ENCODE measurements around the gene SIAE. TPM values are rescaled to one million over a fixed set of nuclear protein-coding genes. Genes with fewer than 3 reads are reported as not detected.
A peak's percentile ranks its signal among the peaks of the same experiment; 100 is the strongest.

SIAE gene
- total and polyA plus RNA-seq, 9 donors: 4.9 to 10.0 (median 6.2) TPM

DNA sequence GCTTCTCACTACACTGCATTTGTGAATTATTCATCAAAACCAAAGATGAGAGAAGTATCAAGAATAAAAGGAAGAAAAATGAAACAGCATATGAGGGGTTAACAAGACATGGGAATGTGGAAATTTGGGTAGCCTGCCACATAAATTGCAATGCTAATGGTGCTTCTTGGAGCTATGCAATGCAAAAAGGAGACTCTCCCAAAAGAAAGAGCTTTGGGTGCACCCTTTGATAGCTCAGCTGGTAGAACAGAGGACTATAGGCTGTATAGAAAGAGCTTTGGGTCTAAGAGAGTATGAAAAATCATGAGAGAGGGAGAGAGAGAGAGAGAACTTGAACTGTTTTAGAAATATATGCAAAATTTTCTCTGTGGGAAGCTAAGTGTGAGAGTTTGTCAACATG lies 26.5 kb upstream of the SIAE start:
- Histone ChIP-seq H3K27me3 (ENCODE audit: control insufficient read depth, insufficient read depth, low read length) (no peaks in the 10 kb centered on the region), H3K4me1 (ENCODE audit: control insufficient read depth, insufficient read depth, low read length) (no peaks in the 10 kb centered on the region), H3K36me3 (ENCODE audit: control insufficient read depth, insufficient read depth, low read length) (no peaks in the 10 kb centered on the region), H3K9me3 (replicated peaks; ENCODE audit: control insufficient read depth, low read depth, low read length) (no peaks in the 10 kb centered on the region), H3K4me3 (ENCODE audit: low read length) (no peak overlapping the region), H3K27ac (ENCODE audit: low read length) (no peak overlapping the region)
- DNase-seq: no peak

GRCh38 chr11:124699547-124699946 lies 26.0 kb upstream of the SIAE start:
- Histone ChIP-seq H3K9me3 (replicated peaks; ENCODE audit: control insufficient read depth, low read depth, low read length) (no peaks in the 10 kb centered on the region), H3K4me3 (ENCODE audit: low read length) (no peak overlapping the region), H3K27me3 (ENCODE audit: control insufficient read depth, insufficient read depth, low read length) (no peaks in the 10 kb centered on the region), H3K27ac (ENCODE audit: low read length) (no peak overlapping the region), H3K4me1 (ENCODE audit: control insufficient read depth, insufficient read depth, low read length) (no peaks in the 10 kb centered on the region), H3K36me3 (ENCODE audit: control insufficient read depth, insufficient read depth, low read length) (no peaks in the 10 kb centered on the region)
- DNase-seq: no peak
- WGBS (ENCODE audit: insufficient coverage): no CpG with 5 or more reads among the region's 1 CpG

DNA sequence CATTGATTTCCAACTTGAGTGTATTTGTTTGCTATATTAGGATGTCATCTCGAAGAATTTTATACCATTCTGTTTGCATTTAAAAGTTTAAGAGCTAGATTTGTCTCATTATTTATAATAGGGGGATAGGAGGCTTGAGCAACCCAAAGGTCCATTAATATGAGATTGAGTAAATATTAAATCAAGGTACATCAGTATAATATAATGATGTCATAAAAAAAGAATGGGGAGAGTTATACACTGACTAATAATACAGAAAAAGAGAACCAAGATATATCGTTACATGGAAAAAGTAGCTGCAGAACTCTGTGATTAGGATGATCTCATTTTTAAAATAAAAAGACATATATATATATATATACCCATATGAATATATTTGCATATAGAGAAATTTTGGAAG lies 19.6 kb upstream of the SIAE start:
- H3K4me3 ChIP-seq (ENCODE audit: low read length): no peak overlapping the region
- H3K9me3 ChIP-seq (replicated peaks; ENCODE audit: control insufficient read depth, low read depth, low read length): no peaks in the 10 kb centered on the region
- H3K4me1 ChIP-seq (ENCODE audit: control insufficient read depth, insufficient read depth, low read length): no peaks in the 10 kb centered on the region
- no peak overlapping the region for H3K27ac ChIP-seq (ENCODE audit: low read length)
- no peak for DNase-seq
- H3K36me3 ChIP-seq (ENCODE audit: control insufficient read depth, insufficient read depth, low read length): no peaks in the 10 kb centered on the region
- H3K27me3 ChIP-seq (ENCODE audit: control insufficient read depth, insufficient read depth, low read length): no peaks in the 10 kb centered on the region
- WGBS (ENCODE audit: insufficient coverage): no CpG with 5 or more reads among the region's 2 CpGs

- Histone ChIP-seq H3K27ac (ENCODE audit: low read length) (no peak overlapping the region), H3K27me3 (ENCODE audit: control insufficient read depth, insufficient read depth, low read length) (no peaks in the 10 kb centered on the region), H3K4me3 (ENCODE audit: low read length) (no peak overlapping the region), H3K36me3 (ENCODE audit: control insufficient read depth, insufficient read depth, low read length) (no peaks in the 10 kb centered on the region), H3K4me1 (ENCODE audit: control insufficient read depth, insufficient read depth, low read length) (no peaks in the 10 kb centered on the region), H3K9me3 (replicated peaks; ENCODE audit: control insufficient read depth, low read depth, low read length) (peaks cover 12% of the 10 kb centered on the region)
- no CpG with 5 or more reads among the region's 1 CpG for WGBS (ENCODE audit: insufficient coverage)
- no peak for DNase-seq
These were observed 8.9 kb upstream of the SIAE start for GRCh38 chr11:124682443-124682842.

DNA sequence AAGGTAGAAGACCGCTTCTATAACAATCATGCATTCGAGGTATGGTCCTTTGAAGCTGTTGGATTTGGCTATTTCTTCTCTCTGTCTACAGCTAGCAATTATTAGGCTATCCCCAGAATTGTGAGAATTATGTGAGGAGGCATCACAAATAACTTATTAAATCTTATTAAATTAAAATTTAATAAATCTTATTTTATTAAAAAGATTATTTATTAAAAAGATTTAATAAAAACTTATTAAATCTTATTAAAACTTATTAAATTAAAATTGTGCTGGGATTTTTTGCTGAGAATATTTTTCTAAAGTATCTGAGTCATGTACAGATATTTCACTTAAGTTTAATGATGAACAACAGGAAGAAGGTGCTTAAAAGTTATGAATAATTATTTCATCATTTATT lies 7.9 kb upstream of the SIAE start:
- Histone ChIP-seq H3K27ac (ENCODE audit: low read length) (no peak overlapping the region), H3K9me3 (replicated peaks; ENCODE audit: control insufficient read depth, low read depth, low read length) (peaks cover 12% of the 10 kb centered on the region), H3K36me3 (ENCODE audit: control insufficient read depth, insufficient read depth, low read length) (no peaks in the 10 kb centered on the region), H3K4me3 (ENCODE audit: low read length) (no peak overlapping the region), H3K27me3 (ENCODE audit: control insufficient read depth, insufficient read depth, low read length) (no peaks in the 10 kb centered on the region), H3K4me1 (ENCODE audit: control insufficient read depth, insufficient read depth, low read length) (no peaks in the 10 kb centered on the region)
- no peak for DNase-seq
- no CpG with 5 or more reads among the region's 2 CpGs for WGBS (ENCODE audit: insufficient coverage)

GRCh38 chr11:124678416-124678815 lies 4.9 kb upstream of the SIAE start:
- H3K4me3 ChIP-seq (ENCODE audit: low read length): no peak overlapping the region
- peaks cover 9% of the 10 kb centered on the region for H3K4me1 ChIP-seq (ENCODE audit: control insufficient read depth, insufficient read depth, low read length)
- peaks cover under 1% of the 10 kb centered on the region for H3K27me3 ChIP-seq (ENCODE audit: control insufficient read depth, insufficient read depth, low read length)
- no peak overlapping the region for H3K27ac ChIP-seq (ENCODE audit: low read length)
- 100% methylated on average over 1 of the region's 5 CpGs for WGBS (ENCODE audit: insufficient coverage)
- peaks cover 10% of the 10 kb centered on the region for H3K9me3 ChIP-seq (replicated peaks; ENCODE audit: control insufficient read depth, low read depth, low read length)
- DNase-seq: no peak
- H3K36me3 ChIP-seq (ENCODE audit: control insufficient read depth, insufficient read depth, low read length): no peaks in the 10 kb centered on the region

DNA sequence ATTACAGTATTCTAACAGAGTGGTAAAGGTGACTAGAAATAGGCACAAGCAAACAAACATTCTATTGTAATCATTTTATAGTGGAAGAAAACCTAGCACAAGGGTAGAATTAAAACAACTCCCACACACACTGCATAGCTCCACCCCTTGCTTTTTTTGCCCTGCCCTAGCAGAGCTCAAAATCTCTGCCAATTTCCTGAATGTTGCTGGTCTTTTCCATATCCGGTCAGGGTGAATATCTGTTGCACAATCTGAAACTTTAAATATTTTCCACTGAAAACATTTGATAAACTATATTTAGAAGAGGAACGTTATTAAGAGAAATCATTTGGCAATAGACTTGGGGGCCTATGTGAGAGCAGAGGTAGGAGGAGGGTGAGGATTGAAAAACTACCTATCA lies 2.8 kb upstream of the SIAE start:
- Histone ChIP-seq H3K4me1 (ENCODE audit: control insufficient read depth, insufficient read depth, low read length) (peaks cover 16% of the 10 kb centered on the region), H3K36me3 (ENCODE audit: control insufficient read depth, insufficient read depth, low read length) (no peaks in the 10 kb centered on the region), H3K9me3 (replicated peaks; ENCODE audit: control insufficient read depth, low read depth, low read length) (no peaks in the 10 kb centered on the region), H3K27ac (ENCODE audit: low read length) (no peak overlapping the region), H3K4me3 (ENCODE audit: low read length) (no peak overlapping the region), H3K27me3 (ENCODE audit: control insufficient read depth, insufficient read depth, low read length) (peaks cover 2% of the 10 kb centered on the region)
- WGBS (ENCODE audit: insufficient coverage): no CpG with 5 or more reads among the region's 2 CpGs
- DNase-seq: peak; percentile 30

GRCh38 chr11:124674571-124674970 lies 1.0 kb upstream of the SIAE start:
- WGBS (ENCODE audit: insufficient coverage): 73% methylated on average over 3 of the region's 5 CpGs
- no peak for DNase-seq
- peaks cover 2% of the 10 kb centered on the region for H3K27me3 ChIP-seq (ENCODE audit: control insufficient read depth, insufficient read depth, low read length)
- no peaks in the 10 kb centered on the region for H3K36me3 ChIP-seq (ENCODE audit: control insufficient read depth, insufficient read depth, low read length)
- H3K9me3 ChIP-seq (replicated peaks; ENCODE audit: control insufficient read depth, low read depth, low read length): no peaks in the 10 kb centered on the region
- peaks cover 16% of the 10 kb centered on the region for H3K4me1 ChIP-seq (ENCODE audit: control insufficient read depth, insufficient read depth, low read length)
- H3K27ac ChIP-seq (ENCODE audit: low read length): no peak overlapping the region
- H3K4me3 ChIP-seq (ENCODE audit: low read length): no peak overlapping the region

- peak; percentile 13 for DNase-seq
- peak overlapping the region; percentile 77 for H3K4me3 ChIP-seq (ENCODE audit: low read length)
- WGBS (ENCODE audit: insufficient coverage): 24% methylated on average over 11 of the region's 18 CpGs
- peaks cover 2% of the 10 kb centered on the region for H3K27me3 ChIP-seq (ENCODE audit: control insufficient read depth, insufficient read depth, low read length)
- no peaks in the 10 kb centered on the region for H3K9me3 ChIP-seq (replicated peaks; ENCODE audit: control insufficient read depth, low read depth, low read length)
- peak overlapping the region; percentile 58 for H3K27ac ChIP-seq (ENCODE audit: low read length)
- peaks cover 16% of the 10 kb centered on the region for H3K4me1 ChIP-seq (ENCODE audit: control insufficient read depth, insufficient read depth, low read length)
- H3K36me3 ChIP-seq (ENCODE audit: control insufficient read depth, insufficient read depth, low read length): no peaks in the 10 kb centered on the region
These were observed 604 bp upstream of the SIAE start for GRCh38 chr11:124674168-124674517.

- DNase-seq: no peak
- Histone ChIP-seq H3K27me3 (ENCODE audit: control insufficient read depth, insufficient read depth, low read length) (peaks cover 2% of the 10 kb centered on the region), H3K36me3 (ENCODE audit: control insufficient read depth, insufficient read depth, low read length) (peaks cover under 1% of the 10 kb centered on the region), H3K27ac (ENCODE audit: low read length) (peak overlapping the region; percentile 86), H3K9me3 (replicated peaks; ENCODE audit: control insufficient read depth, low read depth, low read length) (no peaks in the 10 kb centered on the region), H3K4me1 (ENCODE audit: control insufficient read depth, insufficient read depth, low read length) (peaks cover 16% of the 10 kb centered on the region), H3K4me3 (ENCODE audit: low read length) (peak overlapping the region; percentile 77)
- WGBS (ENCODE audit: insufficient coverage): 60% methylated on average over 1 of the region's 7 CpGs
These were observed 863 bp downstream of the SIAE start for GRCh38 chr11:124672536-124673215.

DNA sequence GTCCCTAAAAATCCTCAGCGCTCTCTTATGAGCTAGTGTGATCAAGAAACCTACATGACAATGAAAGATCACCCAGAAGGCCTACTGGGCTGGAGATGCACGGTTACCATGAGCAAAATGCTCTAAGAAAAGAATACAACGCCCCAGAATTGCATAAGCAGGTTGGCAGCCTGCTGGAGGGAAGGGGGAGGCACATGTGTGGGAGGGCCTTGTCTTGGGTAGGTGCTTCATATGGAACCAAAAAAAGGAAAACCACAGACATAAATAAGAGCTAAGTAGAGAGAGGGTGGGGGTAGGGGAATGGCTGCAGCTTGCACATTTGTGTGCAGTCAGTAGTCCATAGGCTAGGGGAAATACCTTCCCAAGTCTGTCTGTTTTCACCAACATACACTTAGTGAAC lies 2.8 kb downstream of the SIAE start:
- H3K9me3 ChIP-seq (replicated peaks; ENCODE audit: control insufficient read depth, low read depth, low read length): no peaks in the 10 kb centered on the region
- H3K4me1 ChIP-seq (ENCODE audit: control insufficient read depth, insufficient read depth, low read length): peaks cover 14% of the 10 kb centered on the region
- 40% methylated on average over 2 of the region's 3 CpGs for WGBS (ENCODE audit: insufficient coverage)
- H3K4me3 ChIP-seq (ENCODE audit: low read length): no peak overlapping the region
- no peak overlapping the region for H3K27ac ChIP-seq (ENCODE audit: low read length)
- peaks cover 3% of the 10 kb centered on the region for H3K36me3 ChIP-seq (ENCODE audit: control insufficient read depth, insufficient read depth, low read length)
- H3K27me3 ChIP-seq (ENCODE audit: control insufficient read depth, insufficient read depth, low read length): peaks cover 2% of the 10 kb centered on the region
- no peak for DNase-seq

Measured in muscle of leg (tissue), 11 donors.